Peyer's patch (tissue), 4 donors: ENCODE measurements around the gene WARS2. TPM values are rescaled to one million over a fixed set of nuclear protein-coding genes. Genes with fewer than 3 reads are reported as not detected.

ENCODE experiments used
- DNase-seq, 3 donors: peaks; one replicate each; pipeline ENCODE4 v3.0.0-alpha.2; 2017 to 2019
- H3K27ac ChIP-seq, 4 donors: fragments of 200-600 bp; sonication (generic); one replicate each; pipeline ENCODE4 v1.5.1; 2016 to 2019
- H3K27me3 ChIP-seq, 2 donors: fragments of 200-600 bp; sonication (generic); one replicate each; pipeline ENCODE4 v1.5.1; 2019
- H3K36me3 ChIP-seq, 3 donors: fragments of 200-600 bp; sonication (generic); one replicate each; pipeline ENCODE4 v1.5.1; 2016 to 2019
- H3K4me1 ChIP-seq, 4 donors: fragments of 200-600 bp; sonication (generic); one replicate each; pipeline ENCODE4 v1.5.1; 2016 to 2019
- H3K4me3 ChIP-seq, 4 donors: fragments of 200-600 bp; sonication (generic); 1 replicate in 3 of 4; 2 replicates in 1 of 4; pipeline ENCODE4 v1.5.1; 2016 to 2019; ENCODE audit warnings: mild to moderate bottlenecking in 1 of 4
- H3K9me3 ChIP-seq, 4 donors: fragments of 200-600 bp; sonication (generic); one replicate each; pipeline ENCODE4 v1.5.1; 2016 to 2019; ENCODE audit warnings: mild to moderate bottlenecking in 1 of 4
- POLR2A ChIP-seq, 2 donors: fragments of 450-650 bp; IDR thresholded peaks; one replicate each; pipeline ENCODE4 v1.5.1; 2017; ENCODE audit warnings: antibody characterized with exemption in 2 of 2, mild to moderate bottlenecking in 2 of 2, moderate library complexity in 2 of 2
- total RNA-seq, 4 donors: library from RNA; depleted of rRNA; stranded (reverse); fragments of >200 nt; gene quantifications; one replicate each; pipeline ENCODE4 v1.1.0, GENCODE V29; 2016
- TF ChIP-seq, protein P1 (sequence below), 6 experiments: fragments of 450-650 bp in 4 of 6; fragments of 200-600 bp in 2 of 6; sonication (generic) in 1 of 6; IDR thresholded peaks; one replicate each; pipeline ENCODE4 v1.5.1; 2017 to 2019; ENCODE audit warnings: antibody characterized with exemption in 6 of 6, mild to moderate bottlenecking in 3 of 6, moderate library complexity in 1 of 6

Gene WARS2
- total RNA-seq, 4 donors from 2014 or later, result 7.5 to 20.6 (median 10.6) TPM

DNA sequence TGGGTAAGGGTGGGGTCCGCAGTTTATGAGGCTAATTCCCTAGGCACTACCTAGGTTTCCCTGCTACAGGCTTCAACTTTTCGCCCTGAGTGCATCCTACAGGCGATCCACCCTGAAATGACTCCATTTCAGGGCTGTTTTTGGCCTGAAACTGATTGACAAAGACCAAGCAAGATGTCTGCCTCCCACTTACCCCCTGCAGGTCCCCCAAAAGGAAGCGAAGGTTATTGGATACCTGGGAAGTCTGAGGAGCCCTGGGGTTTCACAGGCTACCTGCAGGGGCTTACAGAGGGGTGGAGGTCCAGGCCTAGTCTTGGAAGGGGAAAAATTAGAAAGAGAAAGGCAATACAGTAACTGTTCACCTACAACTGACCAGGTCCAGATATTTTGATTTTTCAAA is 149.0 kb downstream of the WARS2 start:
- Histone ChIP-seq H3K9me3 (peaks cover 0 to 9% (median 0%) of the 10 kb centered on the region in 4 donors), H3K36me3 (no peaks in the 10 kb centered on the region), H3K27me3 (peaks cover 0 to 79% of the 10 kb centered on the region in 2 donors), H3K4me1 (peaks cover 0 to 23% (median 0%) of the 10 kb centered on the region in 4 donors), H3K4me3 (no peak overlapping the region), H3K27ac (no peak overlapping the region)
- no peak for TF ChIP-seq POLR2A (IDR thresholded peaks at IDR 0.05)
- TF ChIP-seq, protein P1, sequence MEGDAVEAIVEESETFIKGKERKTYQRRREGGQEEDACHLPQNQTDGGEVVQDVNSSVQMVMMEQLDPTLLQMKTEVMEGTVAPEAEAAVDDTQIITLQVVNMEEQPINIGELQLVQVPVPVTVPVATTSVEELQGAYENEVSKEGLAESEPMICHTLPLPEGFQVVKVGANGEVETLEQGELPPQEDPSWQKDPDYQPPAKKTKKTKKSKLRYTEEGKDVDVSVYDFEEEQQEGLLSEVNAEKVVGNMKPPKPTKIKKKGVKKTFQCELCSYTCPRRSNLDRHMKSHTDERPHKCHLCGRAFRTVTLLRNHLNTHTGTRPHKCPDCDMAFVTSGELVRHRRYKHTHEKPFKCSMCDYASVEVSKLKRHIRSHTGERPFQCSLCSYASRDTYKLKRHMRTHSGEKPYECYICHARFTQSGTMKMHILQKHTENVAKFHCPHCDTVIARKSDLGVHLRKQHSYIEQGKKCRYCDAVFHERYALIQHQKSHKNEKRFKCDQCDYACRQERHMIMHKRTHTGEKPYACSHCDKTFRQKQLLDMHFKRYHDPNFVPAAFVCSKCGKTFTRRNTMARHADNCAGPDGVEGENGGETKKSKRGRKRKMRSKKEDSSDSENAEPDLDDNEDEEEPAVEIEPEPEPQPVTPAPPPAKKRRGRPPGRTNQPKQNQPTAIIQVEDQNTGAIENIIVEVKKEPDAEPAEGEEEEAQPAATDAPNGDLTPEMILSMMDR (IDR thresholded peaks at IDR 0.05), result no peak
- no peak for DNase-seq

DNA sequence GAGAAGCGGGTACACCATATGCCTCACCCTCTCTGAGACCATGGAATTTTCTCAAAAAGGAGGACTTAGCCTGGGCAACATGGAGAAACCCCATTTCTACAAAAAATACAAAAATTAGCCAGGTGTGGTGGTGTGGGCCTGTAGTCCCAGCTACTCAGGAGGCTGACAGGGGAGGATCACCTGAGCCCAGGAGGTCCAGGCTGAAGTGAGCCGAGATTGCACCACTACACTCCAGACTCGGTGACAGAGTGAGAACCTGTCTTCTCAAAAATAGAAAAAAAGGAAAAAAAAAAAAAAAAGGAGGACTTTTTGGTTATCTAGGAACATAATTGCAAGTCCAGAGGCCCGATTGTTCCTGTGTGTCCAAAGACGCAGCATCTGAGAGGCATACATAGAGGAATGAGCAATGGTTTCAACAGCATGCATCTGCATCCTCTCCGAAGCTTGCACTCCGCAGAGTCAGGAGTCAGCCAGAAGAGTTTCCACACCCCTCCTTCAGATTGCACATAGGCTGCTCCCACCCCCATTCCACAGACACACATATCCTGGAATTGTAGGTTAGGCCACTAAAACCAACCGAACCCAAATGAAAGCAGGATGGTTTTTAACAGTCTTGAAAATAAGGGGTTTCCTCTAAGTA is 149.8 kb downstream of the WARS2 start:
- DNase-seq, result no peak
- Histone ChIP-seq H3K27ac (no peak overlapping the region), H3K36me3 (no peaks in the 10 kb centered on the region), H3K27me3 (peaks cover 0 to 85% of the 10 kb centered on the region in 2 donors), H3K4me1 (peaks cover 0 to 29% (median 0%) of the 10 kb centered on the region in 4 donors), H3K9me3 (peaks cover 0 to 14% (median 0%) of the 10 kb centered on the region in 4 donors), H3K4me3 (no peak overlapping the region)
- TF ChIP-seq, protein P1 (IDR thresholded peaks at IDR 0.05), result no peak
- no peak for TF ChIP-seq POLR2A (IDR thresholded peaks at IDR 0.05)

DNA sequence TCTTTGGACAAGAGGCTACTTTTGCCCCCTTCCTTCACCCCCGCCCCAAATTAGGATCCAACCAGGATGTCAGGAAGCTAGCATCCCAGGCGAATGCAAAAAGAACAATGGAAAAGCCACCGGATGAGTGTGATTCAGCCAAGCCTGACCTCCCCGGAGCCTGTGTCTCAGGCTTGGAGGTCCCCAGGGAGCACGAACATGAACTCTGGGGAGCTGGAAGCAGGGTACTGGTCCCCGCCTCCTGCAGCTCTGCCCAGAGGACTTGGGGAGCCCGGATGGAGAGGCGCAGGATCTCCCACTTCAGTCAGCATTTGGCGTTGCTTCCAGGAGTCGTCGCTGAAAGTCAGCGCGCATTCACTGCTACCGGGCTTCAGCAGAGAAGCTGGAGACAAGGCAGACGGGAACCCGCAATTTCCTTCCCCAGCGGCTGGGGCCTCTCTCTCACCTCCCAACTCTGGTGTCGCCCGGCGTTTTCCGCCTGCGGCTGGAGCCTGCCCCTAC is 150.5 kb downstream of the WARS2 start:
- no peak overlapping the region for H3K27ac ChIP-seq
- H3K9me3 ChIP-seq, result peaks cover 0 to 14% (median 0%) of the 10 kb centered on the region in 4 donors
- no peak for DNase-seq
- no peaks in the 10 kb centered on the region for H3K36me3 ChIP-seq
- no peak overlapping the region for H3K4me3 ChIP-seq
- TF ChIP-seq, protein P1 (IDR thresholded peaks at IDR 0.05), result no peak
- TF ChIP-seq POLR2A (IDR thresholded peaks at IDR 0.05), result no peak
- H3K4me1 ChIP-seq, result peaks cover 0 to 36% (median 0%) of the 10 kb centered on the region in 4 donors
- H3K27me3 ChIP-seq, result peaks cover 0 to 88% of the 10 kb centered on the region in 2 donors

DNA sequence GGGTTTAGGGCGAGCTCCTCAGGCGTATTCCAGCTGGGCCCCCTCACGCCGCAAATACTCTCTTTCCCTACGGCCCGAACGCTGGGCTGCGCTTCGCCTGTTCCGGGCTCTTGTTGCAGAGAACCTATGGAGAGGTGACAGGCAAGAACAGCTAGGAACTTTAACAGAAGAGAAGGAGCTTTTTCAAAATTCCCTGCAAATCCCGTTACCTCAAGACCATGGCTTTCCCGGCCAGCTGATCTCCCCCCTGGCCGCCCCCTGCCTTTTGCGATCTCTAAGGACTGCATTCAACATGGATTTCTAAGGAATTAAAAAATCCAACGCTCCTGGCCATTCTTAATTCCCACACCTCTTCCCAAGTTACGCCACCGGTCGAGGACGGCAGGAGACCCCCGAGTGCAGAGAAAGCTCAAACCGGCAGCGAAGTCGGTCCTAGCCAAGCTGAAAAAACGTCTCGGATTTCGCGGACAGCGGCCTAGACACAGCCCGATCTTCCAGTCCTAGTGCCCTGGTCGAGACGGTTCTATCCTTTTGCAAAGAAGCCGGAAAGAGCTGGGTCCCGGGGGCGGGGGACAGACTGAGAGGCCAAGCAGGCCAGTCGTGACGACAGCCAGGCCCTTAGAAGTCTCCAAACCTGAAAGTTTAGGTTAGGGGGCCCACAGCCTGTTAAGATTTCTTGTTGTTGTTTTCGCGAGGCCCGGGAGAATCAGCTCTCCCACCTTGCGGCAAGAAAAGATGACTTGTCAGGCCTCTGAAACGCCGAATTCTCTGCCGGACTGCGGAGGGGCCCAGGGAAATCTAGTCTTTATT is 151.2 kb downstream of the WARS2 start:
- Histone ChIP-seq H3K27ac (no peak overlapping the region), H3K4me3 (no peak overlapping the region), H3K36me3 (no peaks in the 10 kb centered on the region), H3K27me3 (peaks cover 0 to 94% of the 10 kb centered on the region in 2 donors), H3K4me1 (peaks cover 0 to 43% (median 0%) of the 10 kb centered on the region in 4 donors), H3K9me3 (peaks cover 0 to 16% (median 0%) of the 10 kb centered on the region in 4 donors)
- TF ChIP-seq, protein P1 (IDR thresholded peaks at IDR 0.05), result no peak
- no peak for TF ChIP-seq POLR2A (IDR thresholded peaks at IDR 0.05)
- no peak for DNase-seq

DNA sequence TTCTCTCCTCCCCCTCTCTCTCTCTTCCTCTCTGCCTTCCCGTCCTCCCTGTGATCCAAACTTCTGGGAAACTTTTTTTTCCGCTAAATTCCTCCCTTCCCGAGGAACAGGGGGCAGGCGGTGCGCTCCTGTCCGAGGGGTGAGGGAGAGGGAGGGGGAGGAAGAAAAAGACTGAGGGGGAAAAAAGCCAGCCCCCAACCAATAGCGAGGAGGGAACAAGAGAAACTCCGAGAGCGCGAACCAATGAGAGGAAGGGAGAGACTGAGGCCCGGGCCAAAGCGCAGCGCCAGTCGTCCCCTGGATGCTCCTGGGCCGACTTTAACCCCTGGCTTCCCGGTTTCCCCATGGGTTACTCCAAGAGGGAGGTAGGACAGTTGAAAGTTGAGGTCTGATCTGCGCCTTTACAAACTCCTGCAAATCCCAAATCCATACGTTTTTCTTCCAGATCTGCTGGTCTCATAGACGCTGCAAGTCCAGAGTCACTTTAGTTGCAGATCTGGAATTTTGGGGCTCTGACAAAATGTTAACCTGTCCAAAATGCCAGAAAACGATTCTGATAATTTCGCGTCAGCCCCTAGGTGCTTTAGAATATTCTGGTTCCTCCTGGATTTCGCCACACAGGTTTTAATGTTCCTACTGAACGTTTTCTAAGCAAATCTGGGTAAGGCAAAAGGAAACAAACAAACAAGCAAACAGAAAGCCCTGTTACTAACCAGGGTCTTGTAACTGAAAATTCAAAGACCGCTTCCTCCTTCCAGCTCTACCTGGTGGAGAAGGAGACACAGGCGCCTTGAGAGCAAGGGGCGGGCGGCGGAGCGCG is 152.1 kb downstream of the WARS2 start, which contains the start of gene TBX15:
Gene TBX15, minus strand, starts transcription at position 158 of the 820 bp plus-strand sequence. CDS start 548 bp downstream, outside the sequence.
- no peak within 1 kb of the TSS for H3K27ac ChIP-seq
- H3K36me3 ChIP-seq, result no peaks in the 10 kb centered on the region
- H3K4me3 ChIP-seq, result peak within 1 kb of the TSS in 3 of 4 donors; percentile 16 to 40 (median 36)
- H3K27me3 ChIP-seq, result peaks cover 0 to 94% of the 10 kb centered on the region in 2 donors
- DNase-seq, result no peak
- H3K9me3 ChIP-seq, result peaks cover 0 to 20% (median 0%) of the 10 kb centered on the region in 4 donors
- TF ChIP-seq, protein P1 (IDR thresholded peaks at IDR 0.05), result no peak
- TF ChIP-seq POLR2A (IDR thresholded peaks at IDR 0.05), result no peak
- peaks cover 0 to 46% (median 0%) of the 10 kb centered on the region in 4 donors for H3K4me1 ChIP-seq
